ENCODE measurements around the gene RPTOR.
A peak's percentile ranks its signal among the peaks of the same experiment; 100 is the strongest.

RPTOR gene

GRCh38 chr17:80971704-80972304, 427.2 kb downstream of the RPTOR start:
- no peak for DNase-seq

GRCh38 chr17:80976701-80977100, 432.1 kb downstream of the RPTOR start:
- no peak for DNase-seq

GRCh38 chr17:80977172-80977571, 432.5 kb downstream of the RPTOR start:
- no peak for DNase-seq

- no peak for DNase-seq
Measured at GRCh38 chr17:80978499-80979497, 434.2 kb downstream of the RPTOR start.

- DNase-seq, result no peak
Measured at GRCh38 chr17:80979547-80980378, 435.1 kb downstream of the RPTOR start.

GRCh38 chr17:80980397-80981061, 435.9 kb downstream of the RPTOR start:
- DNase-seq, result no peak

GRCh38 chr17:80981062-80981902, 436.6 kb downstream of the RPTOR start:
- peak; percentile 23 for DNase-seq

GRCh38 chr17:80981929-80982425, 437.3 kb downstream of the RPTOR start:
- no peak for DNase-seq

- no peak for DNase-seq
Measured at GRCh38 chr17:80982426-80982974, 437.9 kb downstream of the RPTOR start.

- no peak for DNase-seq
Measured at GRCh38 chr17:80983545-80983944, 438.9 kb downstream of the RPTOR start.

GRCh38 chr17:80984749-80985148, 440.1 kb downstream of the RPTOR start:
- no peak for DNase-seq

- no peak for DNase-seq
Measured at GRCh38 chr17:80986046-80986445, 441.4 kb downstream of the RPTOR start.

GRCh38 chr17:80986816-80987475, 442.3 kb downstream of the RPTOR start:
- DNase-seq, result no peak

GRCh38 chr17:80987941-80988461, 443.4 kb downstream of the RPTOR start:
- DNase-seq, result no peak

- DNase-seq, result no peak
Measured at GRCh38 chr17:80989586-80989913, 444.9 kb downstream of the RPTOR start.

- no peak for DNase-seq
Measured at GRCh38 chr17:80990921-80991644, 446.4 kb downstream of the RPTOR start.

- no peak for DNase-seq
Measured at GRCh38 chr17:80991645-80992076, 447.0 kb downstream of the RPTOR start, which contains the start of gene CHMP6. CHMP6 (plus strand) TSS chr17:80991841; CDS start chr17:80991919, 78 bp downstream.

- no peak for DNase-seq
Measured at GRCh38 chr17:80992077-80992947, 447.7 kb downstream of the RPTOR start.

Data from NCI-H1694 (cell line).